ENCODE results near the gene ELAVL1.

Gene ELAVL1

GRCh38 chr19:7923295-7924191 lies 81.9 kb downstream of the ELAVL1 start:
- H3K4me3 ChIP-seq (ENCODE audit: low read depth, low read length): no peak overlapping the region
- TF ChIP-seq, protein P1, sequence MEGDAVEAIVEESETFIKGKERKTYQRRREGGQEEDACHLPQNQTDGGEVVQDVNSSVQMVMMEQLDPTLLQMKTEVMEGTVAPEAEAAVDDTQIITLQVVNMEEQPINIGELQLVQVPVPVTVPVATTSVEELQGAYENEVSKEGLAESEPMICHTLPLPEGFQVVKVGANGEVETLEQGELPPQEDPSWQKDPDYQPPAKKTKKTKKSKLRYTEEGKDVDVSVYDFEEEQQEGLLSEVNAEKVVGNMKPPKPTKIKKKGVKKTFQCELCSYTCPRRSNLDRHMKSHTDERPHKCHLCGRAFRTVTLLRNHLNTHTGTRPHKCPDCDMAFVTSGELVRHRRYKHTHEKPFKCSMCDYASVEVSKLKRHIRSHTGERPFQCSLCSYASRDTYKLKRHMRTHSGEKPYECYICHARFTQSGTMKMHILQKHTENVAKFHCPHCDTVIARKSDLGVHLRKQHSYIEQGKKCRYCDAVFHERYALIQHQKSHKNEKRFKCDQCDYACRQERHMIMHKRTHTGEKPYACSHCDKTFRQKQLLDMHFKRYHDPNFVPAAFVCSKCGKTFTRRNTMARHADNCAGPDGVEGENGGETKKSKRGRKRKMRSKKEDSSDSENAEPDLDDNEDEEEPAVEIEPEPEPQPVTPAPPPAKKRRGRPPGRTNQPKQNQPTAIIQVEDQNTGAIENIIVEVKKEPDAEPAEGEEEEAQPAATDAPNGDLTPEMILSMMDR (IDR thresholded peaks at IDR 0.05; ENCODE audit: control insufficient read depth, extremely low read depth, insufficient read depth): no peak
- no peak for DNase-seq (ENCODE audit: low read depth)

DNA sequence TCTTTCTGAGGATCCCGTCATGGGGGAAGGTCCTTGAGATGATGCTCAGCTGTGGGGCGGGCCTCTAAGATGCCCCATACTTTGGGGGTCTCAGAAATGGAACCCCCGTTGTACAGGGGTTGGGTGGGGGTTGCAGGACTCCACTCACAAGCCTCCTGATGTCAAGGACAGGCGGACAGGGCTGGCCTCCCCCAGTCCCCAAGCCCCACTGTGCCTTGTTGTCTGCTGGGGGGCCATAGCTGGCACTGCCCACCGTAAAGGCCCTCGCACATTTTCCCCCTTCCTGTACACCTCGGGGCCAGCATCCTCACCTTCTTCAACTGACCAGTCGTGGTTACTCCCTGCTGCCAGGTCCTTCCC lies 82.6 kb downstream of the ELAVL1 start:
- no peak overlapping the region for H3K4me3 ChIP-seq (ENCODE audit: low read depth, low read length)
- TF ChIP-seq, protein P1 (IDR thresholded peaks at IDR 0.05; ENCODE audit: control insufficient read depth, extremely low read depth, insufficient read depth): no peak
- DNase-seq (ENCODE audit: low read depth): no peak

DNA sequence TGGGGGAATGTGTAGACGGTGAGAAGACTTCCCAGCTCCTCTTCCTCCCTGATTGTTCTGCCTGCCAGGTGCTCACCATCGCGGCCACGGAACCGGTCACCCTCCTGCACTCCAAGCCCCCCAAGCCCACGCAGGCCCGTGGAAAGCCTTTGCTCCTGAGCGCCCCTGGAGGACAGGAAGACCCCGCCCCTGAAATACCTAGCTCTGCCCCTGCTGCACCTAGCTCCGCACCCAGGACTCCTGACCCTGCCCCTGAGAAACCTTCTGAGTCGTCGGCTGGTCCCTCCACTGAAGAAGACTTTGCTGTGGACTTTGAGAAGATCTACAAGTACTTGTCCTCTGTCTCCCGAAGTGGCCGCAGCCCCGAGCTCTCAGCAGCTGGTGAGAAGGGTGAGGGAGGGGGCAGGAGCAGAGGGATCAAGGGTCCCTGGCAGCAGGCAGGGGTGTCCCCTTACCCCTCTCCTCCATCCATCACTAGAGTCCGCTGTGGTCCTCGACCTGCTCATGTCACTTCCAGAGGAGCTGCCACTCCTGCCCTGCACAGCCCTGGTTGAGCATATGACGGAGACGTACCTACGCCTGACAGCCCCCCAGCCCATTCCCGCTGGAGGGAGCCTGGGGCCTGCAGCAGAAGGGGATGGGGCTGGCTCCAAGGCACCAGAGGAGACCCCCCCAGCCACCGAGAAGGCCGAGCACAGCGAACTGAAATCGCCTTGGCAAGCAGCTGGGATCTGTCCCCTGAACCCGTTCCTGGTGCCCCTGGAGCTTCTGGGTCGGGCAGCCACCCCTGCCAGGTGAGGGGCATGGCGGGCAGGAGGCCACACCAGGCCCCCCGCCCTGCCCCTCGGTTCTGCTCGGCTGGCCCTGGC lies 83.2 kb downstream of the ELAVL1 start:
- TF ChIP-seq, protein P1 (IDR thresholded peaks at IDR 0.05; ENCODE audit: control insufficient read depth, extremely low read depth, insufficient read depth): no peak
- H3K4me3 ChIP-seq (ENCODE audit: low read depth, low read length): peak overlapping the region; percentile 77
- no peak for DNase-seq (ENCODE audit: low read depth)

GRCh38 chr19:7921302-7921966 lies 84.0 kb downstream of the ELAVL1 start:
- DNase-seq (ENCODE audit: low read depth): no peak
- TF ChIP-seq, protein P1 (IDR thresholded peaks at IDR 0.05; ENCODE audit: control insufficient read depth, extremely low read depth, insufficient read depth): no peak
- peak overlapping the region; percentile 77 for H3K4me3 ChIP-seq (ENCODE audit: low read depth, low read length)

GRCh38 chr19:7920519-7921301 lies 84.7 kb downstream of the ELAVL1 start:
- DNase-seq (ENCODE audit: low read depth): peak; percentile 85
- H3K4me3 ChIP-seq (ENCODE audit: low read depth, low read length): peak overlapping the region; percentile 77
- TF ChIP-seq, protein P1 (IDR thresholded peaks at IDR 0.05; ENCODE audit: control insufficient read depth, extremely low read depth, insufficient read depth): no peak

Data from LNCaP clone FGC (cell line).